Left lung (tissue), 10 donors: ENCODE results near the gene ZC3H18. TPM values are rescaled to one million over a fixed set of nuclear protein-coding genes. Genes with fewer than 3 reads are reported as not detected.

Source experiments
- ATAC-seq: fragments of 200-7000 bp; cut with Tn5 transposase; one replicate; pipeline ENCODE4 v1.9.1; 2020; ENCODE audit warnings: moderate library complexity
- DNase-seq, 4 donors: peaks; one replicate each; pipeline ENCODE4 v3.0.0-alpha.2; 2013 to 2020
- H3K27ac ChIP-seq, 2 donors: fragments of 200-600 bp; sonication (generic) in 1 of 2; one replicate each; pipeline versions ENCODE4 v1.5.0 to v1.8.0; 2020 to 2021
- H3K27me3 ChIP-seq, 2 donors: fragments of 200-600 bp; sonication (generic) in 1 of 2; one replicate each; pipeline versions ENCODE4 v1.5.0 to v1.8.0; 2020 to 2021
- H3K36me3 ChIP-seq, 2 donors: fragments of 200-600 bp; sonication (generic) in 1 of 2; one replicate each; pipeline versions ENCODE4 v1.5.0 to v1.8.0; 2020 to 2021
- H3K4me1 ChIP-seq, 2 donors: fragments of 200-600 bp; one replicate each; pipeline ENCODE4 v1.8.0; 2021
- H3K4me3 ChIP-seq, 2 donors: fragments of 200-600 bp; sonication (generic) in 1 of 2; one replicate each; pipeline versions ENCODE4 v1.5.0 to v1.8.0; 2020 to 2021; ENCODE audit warnings: mild to moderate bottlenecking in 1 of 2
- H3K9me3 ChIP-seq, 2 donors: fragments of 200-600 bp; sonication (generic) in 1 of 2; one replicate each; pipeline versions ENCODE4 v1.5.0 to v1.8.0; 2020 to 2021
- CTCF ChIP-seq, 2 donors: fragments of 200-600 bp; sonication (generic) in 1 of 2; IDR thresholded peaks; one replicate each; pipeline versions ENCODE4 v1.5.0 to v1.8.0; 2021; ENCODE audit warnings: antibody characterized with exemption in 2 of 2
- intact Hi-C, 2 donors: fragments of 100-400 bp; cut with DNase I; formaldehyde crosslinking; loops; one replicate each; pipeline versions ENCODE4 v1.11.2 to v1.14.2; 2022
- polyA plus RNA-seq, 6 donors: library from polyadenylated mRNA; unstranded; fragments of 120-200 nt; gene quantifications; one replicate each; pipeline ENCODE4 v1.2.1, GENCODE V29; 2013; ENCODE audit not compliant: insufficient read length in 6 of 6
- total RNA-seq, 2 donors: library from RNA; stranded (reverse); fragmentation: NEBNext Ultra II Directional; extraction: Animal tissue kit (Norgen Biotek cat#: 25700); gene quantifications; one replicate each; pipeline ENCODE4 v1.2.1, GENCODE V29; 2021
- donor health status: DM: no; HTN: yes; CAD: no.
- donor health status: DM: no; HTN: no; CAD: no.

ZC3H18 gene
- total and polyA plus RNA-seq, 8 donors = 33.8 to 53.1 (median 38.5) TPM

- ATAC-seq (no peak), DNase-seq (no peak)
- Histone ChIP-seq H3K4me3 (no peak overlapping the region), H3K36me3 (no peaks in the 10 kb centered on the region), H3K27ac (no peak overlapping the region), H3K9me3 (peaks cover 0 to 29% of the 10 kb centered on the region in 2 donors), H3K27me3 (peaks cover 7 to 67% of the 10 kb centered on the region in 2 donors), H3K4me1 (peaks cover 0 to 6% of the 10 kb centered on the region in 2 donors)
- intact Hi-C loops = no loop called here
- TF ChIP-seq CTCF (IDR thresholded peaks at IDR 0.05) = no peak
Observed at GRCh38 chr16:88545781-88546180, 24.4 kb upstream of the ZC3H18 start.

- H3K27me3 ChIP-seq = peaks cover 7 to 58% of the 10 kb centered on the region in 2 donors
- H3K4me3 ChIP-seq = no peak overlapping the region
- no peak for TF ChIP-seq CTCF (IDR thresholded peaks at IDR 0.05)
- DNase-seq (no peak), ATAC-seq (no peak)
- H3K36me3 ChIP-seq = no peaks in the 10 kb centered on the region
- H3K4me1 ChIP-seq = peaks cover 0 to 6% of the 10 kb centered on the region in 2 donors
- H3K9me3 ChIP-seq = peaks cover 0 to 18% of the 10 kb centered on the region in 2 donors
- H3K27ac ChIP-seq = no peak overlapping the region
- intact Hi-C loops = no loop called here
Observed at GRCh38 chr16:88548131-88548874, 21.9 kb upstream of the ZC3H18 start.

- no peak for ATAC-seq
- H3K4me1 ChIP-seq = peaks cover 0 to 6% of the 10 kb centered on the region in 2 donors
- no peak overlapping the region for H3K27ac ChIP-seq
- intact Hi-C loops = no loop called here
- DNase-seq = no peak
- H3K9me3 ChIP-seq = peaks cover 0 to 11% of the 10 kb centered on the region in 2 donors
- no peak overlapping the region for H3K4me3 ChIP-seq
- TF ChIP-seq CTCF (IDR thresholded peaks at IDR 0.05) = no peak
- H3K27me3 ChIP-seq = peaks cover 7 to 63% of the 10 kb centered on the region in 2 donors
- H3K36me3 ChIP-seq = no peaks in the 10 kb centered on the region
Observed at GRCh38 chr16:88548985-88549384, 21.2 kb upstream of the ZC3H18 start.

- no peak overlapping the region for H3K27ac ChIP-seq
- H3K9me3 ChIP-seq = peaks cover 0 to 4% of the 10 kb centered on the region in 2 donors
- no peak for TF ChIP-seq CTCF (IDR thresholded peaks at IDR 0.05)
- H3K4me1 ChIP-seq = peaks cover 0 to 6% of the 10 kb centered on the region in 2 donors
- no peak for DNase-seq
- ATAC-seq = no peak
- H3K36me3 ChIP-seq = no peaks in the 10 kb centered on the region
- intact Hi-C loops = no loop called here
- H3K4me3 ChIP-seq = no peak overlapping the region
- H3K27me3 ChIP-seq = peaks cover 7 to 68% of the 10 kb centered on the region in 2 donors
Observed at GRCh38 chr16:88549671-88550245, 20.4 kb upstream of the ZC3H18 start.

GRCh38 chr16:88550246-88550661 is 19.9 kb upstream of the ZC3H18 start:
- no peak for ATAC-seq
- H3K36me3 ChIP-seq = no peaks in the 10 kb centered on the region

More at GRCh38 chr16:88550246-88550661, 19.9 kb upstream of the ZC3H18 start:
- Histone ChIP-seq H3K4me1 (peaks cover 0 to 6% of the 10 kb centered on the region in 2 donors), H3K27me3 (peaks cover 7 to 68% of the 10 kb centered on the region in 2 donors), H3K27ac (no peak overlapping the region), H3K9me3 (no peaks in the 10 kb centered on the region), H3K4me3 (no peak overlapping the region)
- no peak for TF ChIP-seq CTCF (IDR thresholded peaks at IDR 0.05)
- DNase-seq = no peak
- intact Hi-C loops = no loop called here
